ENCODE data around the gene PTPRZ1.

DNA sequence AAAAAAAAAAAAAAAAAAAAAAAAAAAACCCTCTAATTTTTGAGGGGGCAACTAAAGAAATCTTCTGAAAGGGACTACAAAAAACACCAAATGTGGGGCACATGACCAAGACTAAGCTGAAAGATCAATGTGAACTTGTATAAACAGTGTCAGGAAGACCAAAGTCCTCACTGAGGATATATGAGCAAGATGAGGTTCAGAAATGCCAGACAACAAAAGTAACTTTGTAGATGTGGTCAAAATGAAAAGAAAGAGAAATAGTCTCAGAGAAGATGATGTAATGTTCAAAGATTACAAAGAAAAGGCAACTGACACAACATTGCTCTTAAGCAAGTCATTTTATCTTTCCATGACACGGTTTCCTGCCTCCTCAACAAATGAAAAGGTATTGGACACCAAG, 48.7 kb upstream of the PTPRZ1 start:
- TF ChIP-seq, protein P1, sequence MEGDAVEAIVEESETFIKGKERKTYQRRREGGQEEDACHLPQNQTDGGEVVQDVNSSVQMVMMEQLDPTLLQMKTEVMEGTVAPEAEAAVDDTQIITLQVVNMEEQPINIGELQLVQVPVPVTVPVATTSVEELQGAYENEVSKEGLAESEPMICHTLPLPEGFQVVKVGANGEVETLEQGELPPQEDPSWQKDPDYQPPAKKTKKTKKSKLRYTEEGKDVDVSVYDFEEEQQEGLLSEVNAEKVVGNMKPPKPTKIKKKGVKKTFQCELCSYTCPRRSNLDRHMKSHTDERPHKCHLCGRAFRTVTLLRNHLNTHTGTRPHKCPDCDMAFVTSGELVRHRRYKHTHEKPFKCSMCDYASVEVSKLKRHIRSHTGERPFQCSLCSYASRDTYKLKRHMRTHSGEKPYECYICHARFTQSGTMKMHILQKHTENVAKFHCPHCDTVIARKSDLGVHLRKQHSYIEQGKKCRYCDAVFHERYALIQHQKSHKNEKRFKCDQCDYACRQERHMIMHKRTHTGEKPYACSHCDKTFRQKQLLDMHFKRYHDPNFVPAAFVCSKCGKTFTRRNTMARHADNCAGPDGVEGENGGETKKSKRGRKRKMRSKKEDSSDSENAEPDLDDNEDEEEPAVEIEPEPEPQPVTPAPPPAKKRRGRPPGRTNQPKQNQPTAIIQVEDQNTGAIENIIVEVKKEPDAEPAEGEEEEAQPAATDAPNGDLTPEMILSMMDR (IDR thresholded peaks at IDR 0.05) = no peak
- no peak for TF ChIP-seq EZH2 (IDR thresholded peaks at IDR 0.05)
